HG02938 (cell line): ENCODE data around the gene ZDHHC14.

ENCODE experiments used
- ATAC-seq: cut with Tn5 transposase; IDR thresholded peaks from one replicate; pipeline ENCODE4 v1.9.1; 2021; ENCODE audit warnings: mild to moderate bottlenecking, moderate library complexity; ENCODE audit not compliant: unreplicated experiment

The ZDHHC14 gene

GRCh38 chr6:157488058-157488457 is 107.1 kb downstream of the ZDHHC14 start:
- no peak for ATAC-seq

GRCh38 chr6:157488716-157489118 is 107.7 kb downstream of the ZDHHC14 start:
- no peak for ATAC-seq

GRCh38 chr6:157490611-157491269 is 109.8 kb downstream of the ZDHHC14 start:
- ATAC-seq = no peak

GRCh38 chr6:157491571-157492232 is 110.7 kb downstream of the ZDHHC14 start:
- ATAC-seq = no peak

GRCh38 chr6:157492249-157492648 is 111.3 kb downstream of the ZDHHC14 start:
- ATAC-seq = no peak

- ATAC-seq = no peak
These were observed 111.8 kb downstream of the ZDHHC14 start for GRCh38 chr6:157492741-157493140.

GRCh38 chr6:157493173-157493572 is 112.2 kb downstream of the ZDHHC14 start:
- no peak for ATAC-seq

GRCh38 chr6:157493576-157493975 is 112.6 kb downstream of the ZDHHC14 start:
- no peak for ATAC-seq

GRCh38 chr6:157494132-157494710 is 113.2 kb downstream of the ZDHHC14 start:
- no peak for ATAC-seq

- ATAC-seq = no peak
These were observed 115.6 kb downstream of the ZDHHC14 start for GRCh38 chr6:157496534-157497095.

GRCh38 chr6:157497579-157497978 is 116.6 kb downstream of the ZDHHC14 start:
- no peak for ATAC-seq

GRCh38 chr6:157498817-157499216 is 117.8 kb downstream of the ZDHHC14 start:
- no peak for ATAC-seq

GRCh38 chr6:157500022-157500421 is 119.0 kb downstream of the ZDHHC14 start:
- no peak for ATAC-seq

GRCh38 chr6:157503018-157503747 is 122.2 kb downstream of the ZDHHC14 start:
- ATAC-seq = no peak

GRCh38 chr6:157505912-157506491 is 125.0 kb downstream of the ZDHHC14 start:
- ATAC-seq = no peak

GRCh38 chr6:157510323-157511188 is 129.6 kb downstream of the ZDHHC14 start:
- no peak for ATAC-seq

- ATAC-seq = no peak
These were observed 130.8 kb downstream of the ZDHHC14 start for GRCh38 chr6:157511682-157512381.

- ATAC-seq = no peak
These were observed 131.3 kb downstream of the ZDHHC14 start for GRCh38 chr6:157512382-157512682.

GRCh38 chr6:157513004-157513603 is 132.1 kb downstream of the ZDHHC14 start:
- no peak for ATAC-seq
